ENCODE data around the gene ZNF300. TPM values are rescaled to one million over a fixed set of nuclear protein-coding genes. Genes with fewer than 3 reads are reported as not detected.

ZNF300 gene
- total and polyA plus RNA-seq, 2 of the 13 experiments (the other 11 are each of a cell fraction or from before 2014, with no cell fraction given), result 2.7 to 6.8 TPM

- TF ChIP-seq, protein P1, sequence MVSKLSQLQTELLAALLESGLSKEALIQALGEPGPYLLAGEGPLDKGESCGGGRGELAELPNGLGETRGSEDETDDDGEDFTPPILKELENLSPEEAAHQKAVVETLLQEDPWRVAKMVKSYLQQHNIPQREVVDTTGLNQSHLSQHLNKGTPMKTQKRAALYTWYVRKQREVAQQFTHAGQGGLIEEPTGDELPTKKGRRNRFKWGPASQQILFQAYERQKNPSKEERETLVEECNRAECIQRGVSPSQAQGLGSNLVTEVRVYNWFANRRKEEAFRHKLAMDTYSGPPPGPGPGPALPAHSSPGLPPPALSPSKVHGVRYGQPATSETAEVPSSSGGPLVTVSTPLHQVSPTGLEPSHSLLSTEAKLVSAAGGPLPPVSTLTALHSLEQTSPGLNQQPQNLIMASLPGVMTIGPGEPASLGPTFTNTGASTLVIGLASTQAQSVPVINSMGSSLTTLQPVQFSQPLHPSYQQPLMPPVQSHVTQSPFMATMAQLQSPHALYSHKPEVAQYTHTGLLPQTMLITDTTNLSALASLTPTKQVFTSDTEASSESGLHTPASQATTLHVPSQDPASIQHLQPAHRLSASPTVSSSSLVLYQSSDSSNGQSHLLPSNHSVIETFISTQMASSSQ (IDR thresholded peaks at IDR 0.05; ENCODE audit: low read depth), result peak; percentile 57; the same call in 1 of the 2 replicates
- TF ChIP-seq, protein P1 (CRISPR knock-in tag; IDR thresholded peaks at IDR 0.05; ENCODE audit: borderline replicate concordance), result peak; percentile 40; the same call in 1 of the 2 replicates
- no peak for TF ChIP-seq ELF4 (CRISPR knock-in tag; IDR thresholded peaks at IDR 0.05; ENCODE audit: borderline replicate concordance)
- peak; percentile 23; the same call in 1 of the 2 replicates for TF ChIP-seq HMG20A (CRISPR knock-in tag; IDR thresholded peaks at IDR 0.05; ENCODE audit: borderline replicate concordance)
- no peak for TF ChIP-seq EEA1 (CRISPR knock-in tag; IDR thresholded peaks at IDR 0.05; ENCODE audit: borderline replicate concordance)
- peak; percentile 84 for TF ChIP-seq HNF4A (CRISPR knock-in tag; IDR thresholded peaks at IDR 0.05)
- peak; percentile 45 for TF ChIP-seq ZMYM4 (CRISPR knock-in tag; IDR thresholded peaks at IDR 0.05)
- TF ChIP-seq FOXJ3 (CRISPR knock-in tag; IDR thresholded peaks at IDR 0.05; ENCODE audit: borderline replicate concordance), result peak; percentile 23; the same call in 1 of the 2 replicates
- no peak for TF ChIP-seq GRHL1 (CRISPR knock-in tag; conservative IDR thresholded peaks at IDR 0.05)
- TF ChIP-seq SYNCRIP (IDR thresholded peaks at IDR 0.05; ENCODE audit: insufficient read depth, low read depth, low read length), result no peak
- TF ChIP-seq HOMEZ (CRISPR knock-in tag; IDR thresholded peaks at IDR 0.05; ENCODE audit: low read depth), result peak; percentile 45; the same call in 1 of the 2 replicates
- TF ChIP-seq, protein P2, sequence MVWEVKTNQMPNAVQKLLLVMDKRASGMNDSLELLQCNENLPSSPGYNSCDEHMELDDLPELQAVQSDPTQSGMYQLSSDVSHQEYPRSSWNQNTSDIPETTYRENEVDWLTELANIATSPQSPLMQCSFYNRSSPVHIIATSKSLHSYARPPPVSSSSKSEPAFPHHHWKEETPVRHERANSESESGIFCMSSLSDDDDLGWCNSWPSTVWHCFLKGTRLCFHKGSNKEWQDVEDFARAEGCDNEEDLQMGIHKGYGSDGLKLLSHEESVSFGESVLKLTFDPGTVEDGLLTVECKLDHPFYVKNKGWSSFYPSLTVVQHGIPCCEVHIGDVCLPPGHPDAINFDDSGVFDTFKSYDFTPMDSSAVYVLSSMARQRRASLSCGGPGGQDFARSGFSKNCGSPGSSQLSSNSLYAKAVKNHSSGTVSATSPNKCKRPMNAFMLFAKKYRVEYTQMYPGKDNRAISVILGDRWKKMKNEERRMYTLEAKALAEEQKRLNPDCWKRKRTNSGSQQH (CRISPR knock-in tag; IDR thresholded peaks at IDR 0.05; ENCODE audit: low read depth), result no peak
- TF ChIP-seq, protein P3, sequence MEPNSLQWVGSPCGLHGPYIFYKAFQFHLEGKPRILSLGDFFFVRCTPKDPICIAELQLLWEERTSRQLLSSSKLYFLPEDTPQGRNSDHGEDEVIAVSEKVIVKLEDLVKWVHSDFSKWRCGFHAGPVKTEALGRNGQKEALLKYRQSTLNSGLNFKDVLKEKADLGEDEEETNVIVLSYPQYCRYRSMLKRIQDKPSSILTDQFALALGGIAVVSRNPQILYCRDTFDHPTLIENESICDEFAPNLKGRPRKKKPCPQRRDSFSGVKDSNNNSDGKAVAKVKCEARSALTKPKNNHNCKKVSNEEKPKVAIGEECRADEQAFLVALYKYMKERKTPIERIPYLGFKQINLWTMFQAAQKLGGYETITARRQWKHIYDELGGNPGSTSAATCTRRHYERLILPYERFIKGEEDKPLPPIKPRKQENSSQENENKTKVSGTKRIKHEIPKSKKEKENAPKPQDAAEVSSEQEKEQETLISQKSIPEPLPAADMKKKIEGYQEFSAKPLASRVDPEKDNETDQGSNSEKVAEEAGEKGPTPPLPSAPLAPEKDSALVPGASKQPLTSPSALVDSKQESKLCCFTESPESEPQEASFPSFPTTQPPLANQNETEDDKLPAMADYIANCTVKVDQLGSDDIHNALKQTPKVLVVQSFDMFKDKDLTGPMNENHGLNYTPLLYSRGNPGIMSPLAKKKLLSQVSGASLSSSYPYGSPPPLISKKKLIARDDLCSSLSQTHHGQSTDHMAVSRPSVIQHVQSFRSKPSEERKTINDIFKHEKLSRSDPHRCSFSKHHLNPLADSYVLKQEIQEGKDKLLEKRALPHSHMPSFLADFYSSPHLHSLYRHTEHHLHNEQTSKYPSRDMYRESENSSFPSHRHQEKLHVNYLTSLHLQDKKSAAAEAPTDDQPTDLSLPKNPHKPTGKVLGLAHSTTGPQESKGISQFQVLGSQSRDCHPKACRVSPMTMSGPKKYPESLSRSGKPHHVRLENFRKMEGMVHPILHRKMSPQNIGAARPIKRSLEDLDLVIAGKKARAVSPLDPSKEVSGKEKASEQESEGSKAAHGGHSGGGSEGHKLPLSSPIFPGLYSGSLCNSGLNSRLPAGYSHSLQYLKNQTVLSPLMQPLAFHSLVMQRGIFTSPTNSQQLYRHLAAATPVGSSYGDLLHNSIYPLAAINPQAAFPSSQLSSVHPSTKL (CRISPR knock-in tag; IDR thresholded peaks at IDR 0.05), result peak; percentile 51
- TF ChIP-seq, protein P4, sequence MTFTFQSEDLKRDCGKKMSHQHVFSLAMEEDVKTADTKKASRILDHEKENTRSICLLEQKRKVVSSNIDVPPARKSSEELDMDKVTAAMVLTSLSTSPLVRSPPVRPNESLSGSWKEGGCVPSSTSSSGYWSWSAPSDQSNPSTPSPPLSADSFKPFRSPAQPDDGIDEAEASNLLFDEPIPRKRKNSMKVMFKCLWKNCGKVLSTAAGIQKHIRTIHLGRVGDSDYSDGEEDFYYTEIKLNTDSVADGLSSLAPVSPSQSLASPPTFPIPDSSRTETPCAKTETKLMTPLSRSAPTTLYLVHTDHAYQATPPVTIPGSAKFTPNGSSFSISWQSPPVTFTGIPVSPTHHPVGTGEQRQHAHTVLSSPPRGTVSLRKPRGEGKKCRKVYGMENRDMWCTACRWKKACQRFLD (CRISPR knock-in tag; IDR thresholded peaks at IDR 0.05; ENCODE audit: borderline replicate concordance), result no peak
Measured at GRCh38 chr5:150860246-150860821, 44.4 kb downstream of the ZNF300 start (continued).
